Subcutaneous adipose tissue (tissue), 4 donors: Measurements from ENCODE around the gene GNB1L. TPM values are rescaled to one million over a fixed set of nuclear protein-coding genes. Genes with fewer than 3 reads are reported as not detected.

Experiments used
- total RNA-seq, 4 donors: library from RNA; depleted of rRNA; stranded (reverse); fragments of >200 nt; gene quantifications; one replicate each; pipeline ENCODE4 v1.1.0, GENCODE V29; 2016
- TF ChIP-seq, protein P1 (sequence below): fragments of 450-650 bp; IDR thresholded peaks from one replicate; pipeline ENCODE4 v1.5.1; 2016; ENCODE audit warnings: low read depth, mild to moderate bottlenecking, control low read depth, antibody characterized with exemption, moderate library complexity

The GNB1L gene
- total RNA-seq, 4 donors from 2014 or later: 1.8 to 4.9 (median 3.9) TPM

DNA sequence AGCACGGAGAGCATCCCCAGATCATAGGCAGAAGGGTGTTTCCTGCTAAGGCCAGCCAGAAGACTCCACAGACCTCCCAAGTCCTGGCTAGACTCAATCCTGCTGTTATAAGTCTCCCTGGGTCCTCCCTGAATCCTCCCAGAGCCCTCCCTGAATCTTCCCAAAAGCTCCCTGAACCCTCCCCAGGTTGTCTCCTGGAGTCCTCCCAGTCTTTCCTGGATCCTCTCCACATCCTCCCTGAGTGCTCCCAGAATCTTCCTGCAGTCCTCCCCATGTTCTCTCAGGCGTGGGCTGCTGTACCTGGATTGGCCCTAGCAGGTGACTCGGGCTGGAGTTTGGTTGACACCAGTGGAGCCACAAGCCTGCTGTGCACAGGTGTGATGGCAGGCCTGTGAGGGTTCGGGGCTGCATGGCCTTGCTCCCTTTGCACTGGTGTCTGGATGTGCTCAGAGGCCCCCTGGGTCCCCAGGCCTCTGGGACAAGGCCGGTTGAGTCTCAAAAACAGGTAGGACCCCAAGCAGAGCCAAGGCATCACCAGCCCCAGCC lies 119.8 kb downstream of the GNB1L start:
- TF ChIP-seq, protein P1, sequence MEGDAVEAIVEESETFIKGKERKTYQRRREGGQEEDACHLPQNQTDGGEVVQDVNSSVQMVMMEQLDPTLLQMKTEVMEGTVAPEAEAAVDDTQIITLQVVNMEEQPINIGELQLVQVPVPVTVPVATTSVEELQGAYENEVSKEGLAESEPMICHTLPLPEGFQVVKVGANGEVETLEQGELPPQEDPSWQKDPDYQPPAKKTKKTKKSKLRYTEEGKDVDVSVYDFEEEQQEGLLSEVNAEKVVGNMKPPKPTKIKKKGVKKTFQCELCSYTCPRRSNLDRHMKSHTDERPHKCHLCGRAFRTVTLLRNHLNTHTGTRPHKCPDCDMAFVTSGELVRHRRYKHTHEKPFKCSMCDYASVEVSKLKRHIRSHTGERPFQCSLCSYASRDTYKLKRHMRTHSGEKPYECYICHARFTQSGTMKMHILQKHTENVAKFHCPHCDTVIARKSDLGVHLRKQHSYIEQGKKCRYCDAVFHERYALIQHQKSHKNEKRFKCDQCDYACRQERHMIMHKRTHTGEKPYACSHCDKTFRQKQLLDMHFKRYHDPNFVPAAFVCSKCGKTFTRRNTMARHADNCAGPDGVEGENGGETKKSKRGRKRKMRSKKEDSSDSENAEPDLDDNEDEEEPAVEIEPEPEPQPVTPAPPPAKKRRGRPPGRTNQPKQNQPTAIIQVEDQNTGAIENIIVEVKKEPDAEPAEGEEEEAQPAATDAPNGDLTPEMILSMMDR: no peak

DNA sequence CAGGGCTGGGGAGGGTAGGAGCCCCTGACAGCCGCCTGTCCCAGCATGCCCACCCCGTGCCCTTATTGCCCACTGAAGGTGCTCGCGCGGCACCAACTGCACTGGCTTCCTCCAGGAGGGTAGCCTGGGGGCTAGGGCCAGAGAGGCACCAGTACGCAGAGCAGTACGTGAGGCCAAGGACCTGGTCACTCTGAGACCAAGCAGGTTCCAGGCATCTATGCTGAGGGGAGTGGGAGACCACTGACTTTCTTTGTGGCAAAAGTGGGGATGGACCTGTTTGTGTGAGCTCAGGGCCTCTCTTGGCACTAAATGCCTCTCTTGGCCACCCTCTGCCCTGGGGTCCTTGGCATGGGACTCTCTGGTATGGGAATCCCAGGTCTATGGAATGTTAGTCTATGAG lies 120.5 kb downstream of the GNB1L start:
- TF ChIP-seq, protein P1: no peak

DNA sequence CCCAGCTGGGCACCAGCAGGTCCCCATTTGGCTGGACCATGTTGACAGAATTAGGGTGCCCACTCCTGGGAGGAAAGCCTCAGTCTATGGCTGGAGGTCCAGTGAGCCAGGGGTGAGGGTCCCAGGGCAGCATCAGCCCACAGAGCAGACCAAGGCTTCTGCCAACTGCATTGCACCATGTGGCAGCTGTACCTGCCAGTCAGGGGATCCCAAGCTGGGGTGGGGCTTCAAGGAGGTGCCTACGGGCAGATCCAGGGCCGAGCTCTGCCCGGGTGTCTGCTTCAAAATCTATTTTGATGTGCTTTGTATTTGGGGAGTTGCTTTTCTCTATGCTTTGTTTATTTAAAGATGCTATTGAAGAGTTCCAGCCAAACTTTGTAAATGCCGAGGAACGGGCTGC lies 120.9 kb downstream of the GNB1L start:
- TF ChIP-seq, protein P1: no peak

Other genes starting within 250 kb of the GNB1L start
- 1 to 10 TPM; 4.1 to 8.3 (median 5.9) TPM for gene SEPTIN5, start 140.4 kb downstream of the GNB1L start, total RNA-seq
- 1 to 10 TPM in 2 of 4 donors, under 1 TPM in 1, not detected in 1; 0.34 to 2.8 (median 1.5) TPM for gene GP1BB, start 131.3 kb downstream of the GNB1L start, total RNA-seq
- 1 to 10 TPM in 2 of 4 donors, under 1 TPM in 2; 0.51 to 6.2 (median 1.8) TPM for gene TBX1, start 94.1 kb downstream of the GNB1L start, total RNA-seq
- 10 to 100 TPM in 1 of 4 donors, 1 to 10 TPM in 3; 4.1 to 11.9 (median 6.7) TPM for gene RTL10, start within 50 bp of the GNB1L start, total RNA-seq
- 100 to 1,000 TPM in 3 of 4 donors, 10 to 100 TPM in 1; 80.1 to 228 (median 190) TPM for gene COMT, start 86.9 kb upstream of the GNB1L start, total RNA-seq
- 10 to 100 TPM; 11.1 to 28.4 (median 15.8) TPM for gene TXNRD2, start 86.9 kb upstream of the GNB1L start, total RNA-seq
- gene ARVCF, start 161.9 kb upstream of the GNB1L start, total RNA-seq: 10 to 100 TPM in 2 of 4 donors, 1 to 10 TPM in 2; 1.5 to 15.3 (median 7.5) TPM
- gene TANGO2, start 166.2 kb upstream of the GNB1L start, total RNA-seq: 10 to 100 TPM; 24.3 to 46.7 (median 37.5) TPM
- 10 to 100 TPM in 3 of 4 donors, 1 to 10 TPM in 1; 9.8 to 27.9 (median 14.7) TPM for gene DGCR8, start 225.4 kb upstream of the GNB1L start, total RNA-seq